Hematopoietic multipotent progenitor cell treated with erythropoietin and hydrocortisone succinate and interleukin-3 and kit ligand, for 8 days (in vitro differentiated cells): ENCODE measurements around the gene LINGO4.
A peak's percentile ranks its signal among the peaks of the same experiment; 100 is the strongest.

Experiments used
- DNase-seq: peaks from one replicate; pipeline ENCODE4 v3.0.0-alpha.2; 2015

Gene LINGO4, protein sequence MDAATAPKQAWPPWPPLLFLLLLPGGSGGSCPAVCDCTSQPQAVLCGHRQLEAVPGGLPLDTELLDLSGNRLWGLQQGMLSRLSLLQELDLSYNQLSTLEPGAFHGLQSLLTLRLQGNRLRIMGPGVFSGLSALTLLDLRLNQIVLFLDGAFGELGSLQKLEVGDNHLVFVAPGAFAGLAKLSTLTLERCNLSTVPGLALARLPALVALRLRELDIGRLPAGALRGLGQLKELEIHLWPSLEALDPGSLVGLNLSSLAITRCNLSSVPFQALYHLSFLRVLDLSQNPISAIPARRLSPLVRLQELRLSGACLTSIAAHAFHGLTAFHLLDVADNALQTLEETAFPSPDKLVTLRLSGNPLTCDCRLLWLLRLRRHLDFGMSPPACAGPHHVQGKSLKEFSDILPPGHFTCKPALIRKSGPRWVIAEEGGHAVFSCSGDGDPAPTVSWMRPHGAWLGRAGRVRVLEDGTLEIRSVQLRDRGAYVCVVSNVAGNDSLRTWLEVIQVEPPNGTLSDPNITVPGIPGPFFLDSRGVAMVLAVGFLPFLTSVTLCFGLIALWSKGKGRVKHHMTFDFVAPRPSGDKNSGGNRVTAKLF

GRCh38 chr1:151805066-151805820 is at the start of gene LINGO4:
LINGO4 (minus strand) TSS chr1:151805419; CDS start chr1:151802704, 2,715 bp downstream.
- no peak for DNase-seq

DNA sequence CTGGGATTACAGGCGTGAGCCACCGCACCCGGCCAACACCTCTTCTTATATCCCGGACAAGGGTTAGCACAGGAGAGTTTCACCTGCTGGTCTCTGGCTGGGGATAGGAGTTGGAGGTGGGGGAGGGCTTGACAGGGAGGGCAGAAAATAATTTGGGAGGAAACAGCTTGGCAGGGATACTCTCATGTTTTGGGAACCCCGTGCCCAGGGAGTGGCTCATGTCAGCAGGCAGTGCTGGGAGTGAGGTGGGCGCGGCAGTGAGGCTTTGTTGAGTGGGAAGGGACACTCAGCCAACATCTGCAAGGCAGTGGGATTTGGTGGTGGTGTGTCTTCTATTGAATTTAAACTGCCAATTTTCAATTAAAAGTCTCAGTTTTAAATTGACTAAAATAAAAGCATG is 49.4 kb upstream of the LINGO4 start:
- DNase-seq: no peak

DNA sequence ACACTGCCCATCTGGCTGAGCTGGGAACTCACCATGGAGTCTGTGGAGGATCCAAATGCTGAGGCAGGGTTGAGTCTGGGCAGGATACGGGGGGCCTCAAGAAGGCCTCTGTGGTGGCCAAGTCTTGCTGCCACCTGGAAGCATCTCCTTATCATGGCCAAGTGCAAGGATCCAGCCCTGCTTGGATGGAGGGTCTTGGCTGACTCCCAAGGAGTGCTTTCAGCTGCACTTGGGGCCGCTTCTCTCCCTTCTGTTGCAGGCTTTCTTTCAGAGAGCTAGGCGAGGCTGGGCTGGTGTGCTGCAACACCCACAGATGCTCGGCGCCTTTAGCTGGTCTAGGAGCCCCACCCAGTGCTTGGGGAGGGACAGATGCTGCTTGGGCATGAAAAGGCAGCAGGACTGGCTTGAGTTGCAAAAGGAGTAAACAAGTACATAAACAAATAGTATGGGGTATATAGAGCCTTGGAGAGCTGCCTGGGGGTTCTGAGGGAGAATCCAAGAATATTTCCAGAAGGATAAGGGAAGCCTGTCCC is 48.3 kb upstream of the LINGO4 start, which contains the start of gene THEM5:
THEM5 (minus strand) TSS at position 302 of the 533 bp plus-strand sequence; CDS start at position 155, 147 bp downstream.
- DNase-seq: peak; percentile 60

GRCh38 chr1:151852733-151853132 is 47.5 kb upstream of the LINGO4 start:
- no peak for DNase-seq

DNA sequence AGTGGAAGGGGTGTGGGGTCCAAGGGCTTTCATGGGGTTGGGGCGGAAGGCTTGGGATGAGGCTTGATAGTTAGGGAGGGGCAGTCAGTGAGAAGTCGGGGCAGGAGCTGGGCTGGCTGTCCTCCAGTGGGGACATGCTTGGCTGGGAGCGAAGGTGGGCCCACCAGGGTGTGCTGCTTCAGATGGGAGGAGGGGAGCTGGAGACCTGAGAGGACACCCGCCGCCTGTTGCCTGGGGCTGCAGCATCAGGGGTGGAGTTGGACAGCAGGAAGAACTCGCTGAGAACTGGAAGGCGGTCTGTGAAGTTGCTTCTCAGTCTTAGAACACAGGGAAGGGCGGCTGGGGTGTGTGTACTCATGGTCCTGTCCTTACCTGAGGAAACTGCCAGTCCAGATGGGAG is 46.7 kb upstream of the LINGO4 start:
- DNase-seq: no peak

- DNase-seq: no peak
These were observed 44.7 kb upstream of the LINGO4 start for GRCh38 chr1:151849871-151850270.

GRCh38 chr1:151849126-151849525 is 43.9 kb upstream of the LINGO4 start:
- no peak for DNase-seq

DNA sequence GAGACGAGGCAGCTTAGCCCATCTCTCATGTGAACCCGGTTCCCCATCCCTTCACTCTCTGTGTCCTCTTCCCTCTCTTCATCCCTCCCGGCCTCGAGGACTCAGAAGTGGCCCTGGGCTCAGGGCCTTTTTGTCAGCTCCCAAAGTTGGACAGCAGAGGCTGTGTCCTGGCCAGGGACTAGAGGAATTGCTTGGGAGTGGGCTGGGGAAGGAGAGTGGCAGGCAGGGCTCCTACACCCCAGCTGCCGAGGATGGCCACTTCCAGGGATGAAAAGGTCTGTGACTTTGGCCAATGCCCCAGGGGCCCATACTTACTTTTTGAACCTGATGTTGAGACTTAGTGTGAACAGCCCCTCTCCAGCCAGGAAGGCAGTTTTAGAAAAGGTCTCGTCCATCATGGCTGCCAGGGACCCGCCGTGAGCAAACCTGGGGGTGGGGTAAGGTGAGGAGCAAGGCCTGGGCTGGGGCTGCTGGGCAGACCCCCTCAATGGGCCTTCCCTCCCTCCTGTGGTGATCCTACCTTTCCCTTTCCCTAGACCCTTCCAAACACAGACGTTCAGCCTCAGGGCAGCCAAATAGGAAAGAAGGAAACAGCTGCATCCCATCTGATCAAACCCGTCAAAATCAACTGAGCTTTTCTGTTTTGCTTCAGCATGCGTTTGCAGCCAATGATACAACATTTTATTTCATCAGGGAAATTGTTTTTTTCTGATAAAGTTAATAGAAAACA is 42.8 kb upstream of the LINGO4 start:
- no peak for DNase-seq

- DNase-seq: no peak
These were observed 41.5 kb upstream of the LINGO4 start for GRCh38 chr1:151846686-151847237.

DNA sequence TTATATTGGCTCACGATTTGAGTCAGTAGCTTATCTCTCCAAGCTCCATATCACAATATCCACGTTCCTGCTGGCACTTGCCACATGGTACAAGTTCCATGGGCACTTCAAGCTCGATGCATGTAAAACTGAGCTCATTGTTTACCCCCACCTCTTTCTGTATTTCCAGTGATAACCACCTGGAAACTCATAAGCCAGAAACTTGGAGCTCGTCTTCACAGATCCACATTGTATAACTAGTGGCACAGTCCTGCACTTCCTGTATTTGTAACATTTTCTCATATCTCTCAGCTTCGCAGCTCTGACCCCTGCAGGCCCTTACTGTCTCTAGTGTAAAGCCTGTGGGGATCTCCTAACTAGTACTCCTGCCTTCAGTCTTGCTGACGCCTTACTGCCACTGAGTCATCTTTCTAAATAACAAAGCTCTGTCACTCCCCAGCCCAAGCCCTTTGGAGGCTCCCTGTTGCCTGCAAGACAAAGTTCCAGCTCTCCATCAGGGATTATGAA is 40.9 kb upstream of the LINGO4 start:
- peak; percentile 31 for DNase-seq

DNA sequence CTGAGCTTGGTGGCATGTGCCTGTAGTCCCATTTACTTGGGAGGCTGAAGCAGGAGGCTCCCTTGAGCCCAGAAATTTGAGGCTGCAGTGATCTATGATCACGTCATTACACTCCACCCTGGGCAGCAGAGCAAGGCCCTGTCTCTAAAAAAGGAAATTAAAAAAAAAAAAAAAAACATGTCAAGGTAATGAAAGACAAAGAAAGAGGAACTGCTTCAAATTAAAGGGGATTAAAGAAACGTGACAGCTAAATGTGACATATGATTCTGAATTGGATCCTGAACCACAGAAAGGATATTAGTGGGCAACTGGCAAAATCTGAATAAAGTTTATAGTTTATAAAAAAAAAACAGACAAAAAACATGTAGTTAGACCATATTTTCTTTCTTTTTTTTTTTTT is 38.2 kb upstream of the LINGO4 start:
- DNase-seq: no peak

- no peak for DNase-seq
These were observed 35.9 kb upstream of the LINGO4 start for GRCh38 chr1:151841141-151841540.

DNA sequence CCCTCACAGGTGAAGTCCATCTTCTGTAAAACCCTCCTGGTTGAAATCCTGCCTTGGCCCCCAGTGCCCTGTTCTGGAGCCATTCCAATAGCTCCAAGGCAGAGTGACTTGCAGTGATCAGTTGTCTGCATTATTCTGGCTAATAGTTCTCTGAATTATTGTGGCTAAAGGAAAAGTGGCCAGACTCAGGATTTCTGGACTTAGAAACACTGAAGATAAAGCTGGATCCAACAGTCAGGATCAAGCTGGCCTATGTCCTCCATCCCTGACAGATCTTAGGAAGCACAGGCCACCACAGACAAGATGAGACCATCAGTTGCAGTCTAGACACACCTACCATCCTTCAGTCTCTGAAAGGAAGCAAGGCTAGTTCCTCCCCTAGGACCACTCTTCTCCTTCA is 35.2 kb upstream of the LINGO4 start:
- DNase-seq: no peak

DNA sequence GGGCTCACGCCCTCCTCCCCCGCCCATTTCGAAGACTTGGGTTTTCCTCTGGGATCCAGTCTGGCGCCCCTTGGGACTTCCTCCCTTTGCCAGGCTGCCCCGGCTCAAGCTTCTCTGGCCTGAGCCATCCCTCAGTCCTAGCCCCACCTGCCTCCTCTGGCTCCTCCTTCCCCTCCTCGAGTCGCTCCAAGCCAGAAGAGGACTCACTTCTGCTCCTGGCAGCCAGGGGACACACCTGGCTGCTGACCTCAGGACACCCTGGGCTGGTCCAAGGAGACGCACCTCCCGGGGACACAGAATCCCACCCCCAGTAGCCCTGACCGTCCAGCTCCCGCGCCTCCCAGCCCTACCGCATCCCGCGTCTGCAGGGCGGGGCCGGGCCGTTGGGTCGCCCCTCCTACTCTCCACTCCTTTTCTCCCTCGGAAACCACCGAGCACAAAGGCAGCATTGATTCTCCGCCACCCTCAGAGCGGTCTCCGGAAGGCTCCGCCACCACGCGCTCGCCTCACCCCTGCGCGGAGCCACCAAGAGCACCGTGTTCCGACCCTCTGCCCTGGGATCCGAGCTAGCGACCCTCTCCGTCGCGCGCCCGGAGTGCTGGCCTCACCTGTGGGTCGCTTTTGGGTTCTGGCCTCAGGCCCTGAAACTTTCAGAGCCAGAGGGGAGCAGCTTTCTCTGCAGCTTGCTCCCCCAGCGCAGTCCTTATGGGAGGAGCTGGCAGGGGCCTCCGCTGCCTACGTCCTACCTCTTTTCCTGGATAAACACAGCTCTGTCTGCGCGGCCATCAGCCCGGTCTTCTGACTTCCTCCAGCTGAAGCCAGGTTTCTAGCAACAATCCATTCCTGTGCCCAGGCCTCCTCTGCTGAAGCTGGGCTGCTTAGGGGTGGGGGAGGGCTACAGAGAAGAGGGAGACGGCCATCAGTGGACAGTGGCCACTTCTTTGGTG is 34.5 kb upstream of the LINGO4 start, which contains the start of gene C2CD4D:
C2CD4D (minus strand) TSS at position 364 of the 947 bp plus-strand sequence. CDS start 831 bp downstream, outside the sequence.
- DNase-seq: no peak

DNA sequence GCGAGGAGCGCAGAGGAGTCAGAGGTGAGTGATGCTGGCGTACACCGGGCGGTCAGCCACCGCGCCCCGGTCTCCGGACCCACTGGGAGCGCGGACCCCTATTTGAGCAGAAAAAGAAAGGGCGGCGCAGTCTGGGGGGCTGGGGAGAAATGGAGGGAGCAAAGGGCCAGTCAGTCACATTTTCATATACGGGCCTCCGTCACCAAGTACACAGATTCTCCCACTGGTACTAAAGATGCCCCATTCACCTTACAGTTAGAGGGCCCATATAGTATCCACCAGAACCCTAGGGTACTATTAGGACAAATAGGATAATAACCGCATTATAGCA is 33.8 kb upstream of the LINGO4 start:
- DNase-seq: no peak

- no peak for DNase-seq
These were observed 33.2 kb upstream of the LINGO4 start for GRCh38 chr1:151838222-151839081.

DNA sequence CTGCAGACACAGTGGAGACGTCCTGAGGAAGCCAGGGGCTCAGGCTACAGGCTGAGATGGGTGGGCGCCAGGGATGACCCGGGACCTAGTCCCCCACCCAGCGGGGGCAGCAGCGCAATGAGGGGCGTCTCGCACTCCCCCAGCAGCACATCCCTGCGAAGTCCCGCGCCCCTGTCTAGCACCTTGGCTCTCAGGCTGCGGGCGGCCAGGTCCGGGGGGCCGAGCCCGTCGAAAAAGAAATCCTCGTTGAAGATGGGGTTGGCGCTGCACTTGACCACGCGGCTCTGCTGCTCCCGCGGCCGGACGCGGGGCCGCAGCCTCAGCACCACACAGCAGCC is 32.6 kb upstream of the LINGO4 start:
- DNase-seq: no peak

DNA sequence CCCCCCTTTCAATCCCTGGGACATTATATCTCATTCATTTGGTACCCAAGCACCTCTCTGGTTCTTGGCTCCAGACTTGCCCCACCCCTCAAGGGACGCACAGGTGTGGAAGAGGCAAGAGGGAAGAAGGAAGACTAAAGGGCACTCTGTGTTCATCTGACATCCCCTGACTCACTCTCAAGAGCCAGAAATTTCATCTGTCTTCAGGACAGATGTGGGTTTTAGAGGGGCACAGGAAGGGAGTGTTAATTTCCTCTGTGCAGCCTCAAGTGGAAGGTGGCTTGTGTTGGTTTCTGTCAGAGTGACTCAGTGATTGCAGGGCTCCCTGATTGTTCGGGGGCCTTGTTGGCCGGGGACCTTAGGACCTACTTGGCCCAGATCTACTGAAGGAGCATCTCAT is 32.0 kb upstream of the LINGO4 start:
- DNase-seq: no peak

DNA sequence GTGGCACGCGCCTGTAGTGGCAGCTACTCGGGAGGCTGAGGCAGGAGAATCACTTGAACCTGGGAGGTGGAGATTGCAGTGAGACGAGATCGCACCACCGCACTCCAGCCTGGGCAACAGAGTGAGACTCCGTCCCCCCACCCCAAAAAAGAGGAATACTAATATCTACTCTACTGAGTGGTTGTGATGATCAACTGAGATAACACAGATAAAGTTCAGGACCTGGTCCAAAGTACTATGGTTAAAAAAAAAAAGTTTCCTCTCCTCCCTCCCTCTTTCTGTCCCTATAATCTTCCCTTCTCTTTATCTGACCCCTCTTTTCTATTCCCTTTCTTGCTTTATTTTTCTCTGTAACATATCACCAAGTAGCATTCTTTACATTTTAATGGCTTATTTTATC is 30.4 kb upstream of the LINGO4 start:
- no peak for DNase-seq

DNA sequence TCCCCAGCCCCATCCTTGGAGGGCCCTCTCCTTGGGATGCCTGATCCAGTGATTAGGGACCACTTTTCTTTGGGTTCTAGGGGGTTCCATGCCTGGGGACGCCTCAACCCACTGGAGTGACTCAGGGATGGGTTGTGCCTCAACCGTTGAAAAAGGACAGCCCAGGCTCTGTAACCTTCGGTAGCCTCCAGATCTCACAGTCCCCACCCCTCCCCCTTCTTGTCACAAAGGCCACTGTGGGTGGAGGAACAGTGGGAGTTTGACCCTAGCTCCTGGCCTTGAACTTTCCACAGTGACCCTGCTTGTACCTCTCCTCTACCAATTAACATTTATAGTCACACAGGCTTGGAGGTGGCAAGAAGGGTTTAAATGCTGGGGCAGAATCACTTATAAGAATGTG is 29.0 kb upstream of the LINGO4 start:
- DNase-seq: no peak
